H1 (cell line): ENCODE data around the gene TRPV6. TPM values are rescaled to one million over a fixed set of nuclear protein-coding genes. Genes with fewer than 3 reads are reported as not detected.

Source experiments
- CTCF ChIA-PET: fragments of 300-600 bp; sonication (Branson Sonifier 250); formaldehyde crosslinking; loops from one replicate; lab custom pipeline; 2021; ENCODE audit not compliant: partially characterized antibody; lab: Charles Lee
- POLR2A ChIA-PET: fragments of 300-600 bp; sonication (Branson Sonifier 250); formaldehyde crosslinking; loops from one replicate; lab custom pipeline; 2021; ENCODE audit warnings: inconsistent platforms; ENCODE audit not compliant: partially characterized antibody; lab: Charles Lee
- DNase-seq, 2 experiments: peaks; one replicate each; pipeline versions ENCODE4 v3.0.0 to v3.0.0-alpha.2; 2010 to 2022; ENCODE audit warnings: low spot score in 2 of 2, low read depth in 1 of 2, mixed read lengths in 1 of 2
- FAIRE-seq: peaks from 2 replicates; lab custom pipeline; 2011; peaks lifted over from hg19 to GRCh38; lab: Jason Lieb, UNC
- H2AFZ ChIP-seq: 2 replicates; pipeline ENCODE4 v1.8.1; 2012; ENCODE audit warnings: low read length, inconsistent platforms
- H2AK5ac ChIP-seq: 2 replicates; pipeline ENCODE4 v1.6.1; 2013; ENCODE audit warnings: low read depth, low read length
- H2BK120ac ChIP-seq: replicated peaks from 2 replicates; pipeline ENCODE3; 2013; ENCODE audit warnings: low read depth, low read length, inconsistent platforms
- H2BK12ac ChIP-seq: 2 replicates; pipeline ENCODE4 v1.6.1; 2013; ENCODE audit warnings: low read depth, low read length
- H2BK15ac ChIP-seq: 2 replicates; pipeline ENCODE4 v1.6.1; 2013; ENCODE audit warnings: low read length
- H2BK20ac ChIP-seq: 2 replicates; pipeline ENCODE4 v1.6.1; 2013; ENCODE audit warnings: low read length
- H2BK5ac ChIP-seq: 2 replicates; pipeline ENCODE4 v1.6.1; 2013; ENCODE audit warnings: low read depth, low read length
- H3K14ac ChIP-seq: 2 replicates; pipeline ENCODE4 v1.6.1; 2013; ENCODE audit warnings: inconsistent platforms; ENCODE audit not compliant: insufficient read length
- H3K18ac ChIP-seq: 2 replicates; pipeline ENCODE4 v1.6.1; 2013; ENCODE audit warnings: low read length; ENCODE audit errors: extremely low read depth
- H3K23ac ChIP-seq: 2 replicates; pipeline ENCODE4 v1.6.1; 2013; ENCODE audit warnings: inconsistent platforms; ENCODE audit not compliant: insufficient read length
- H3K23me2 ChIP-seq: 2 replicates; pipeline ENCODE4 v1.6.1; 2013; ENCODE audit warnings: low read depth, low read length
- H3K27ac ChIP-seq: 2 replicates; pipeline ENCODE4 v1.6.1; 2011; ENCODE audit warnings: low read depth, low read length, inconsistent platforms
- H3K27me3 ChIP-seq, 4 experiments: replicated peaks in 1 of 4; 1 replicate in 1 of 4; 2 replicates in 3 of 4; pipeline versions ENCODE4 v1.6.1 to v1.8.1; 2011 to 2013; ENCODE audit warnings: low read length in 3 of 4, mild to moderate bottlenecking in 3 of 4, inconsistent platforms in 2 of 4, mixed read lengths in 2 of 4, moderate library complexity in 1 of 4; ENCODE audit not compliant: control insufficient read depth in 3 of 4, insufficient read depth in 3 of 4; ENCODE audit errors: extremely low read depth in 1 of 4
- H3K36me3 ChIP-seq, 4 experiments: 2 replicates each; pipeline versions ENCODE4 v1.6.1 to v1.8.1; 2011 to 2013; ENCODE audit warnings: mild to moderate bottlenecking in 4 of 4, low read length in 3 of 4, moderate library complexity in 2 of 4, control low read depth in 1 of 4, inconsistent platforms in 1 of 4; ENCODE audit not compliant: insufficient read depth in 4 of 4, control insufficient read depth in 2 of 4
- H3K4ac ChIP-seq: replicated peaks from 2 replicates; pipeline ENCODE3; 2013; ENCODE audit warnings: low read length, low read depth, mixed read lengths, inconsistent platforms; ENCODE audit not compliant: insufficient read length
- H3K4me1 ChIP-seq, 4 experiments: replicated peaks in 1 of 4; 1 replicate in 1 of 4; 2 replicates in 3 of 4; pipeline versions ENCODE4 v1.6.1 to v1.8.1; 2011 to 2013; ENCODE audit warnings: low read length in 3 of 4, inconsistent platforms in 2 of 4, mixed read lengths in 1 of 4; ENCODE audit not compliant: insufficient read depth in 4 of 4, control insufficient read depth in 3 of 4
- H3K4me2 ChIP-seq, 2 experiments: 2 replicates each; pipeline versions ENCODE4 v1.6.1 to v1.8.1; 2011 to 2013; ENCODE audit warnings: low read depth in 2 of 2, low read length in 2 of 2, control low read depth in 1 of 2, inconsistent platforms in 1 of 2, mild to moderate bottlenecking in 1 of 2; ENCODE audit not compliant: insufficient read depth in 1 of 2
- H3K4me3 ChIP-seq, 4 experiments: fragments of 200-600, 300-600 bp in 1 of 4; sonication (generic), shearing (Covaris generic), sonication (Bioruptor Twin) in 1 of 4; 2 replicates each; pipeline versions ENCODE4 v1.5.1 to v1.8.1; 2011 to 2016; ENCODE audit warnings: low read length in 4 of 4, low read depth in 3 of 4, control low read depth in 2 of 4, inconsistent platforms in 2 of 4, mild to moderate bottlenecking in 2 of 4, mixed read lengths in 1 of 4, moderate library complexity in 1 of 4; ENCODE audit not compliant: insufficient read depth in 2 of 4; ENCODE audit errors: extremely low read depth in 1 of 4
- H3K56ac ChIP-seq: replicated peaks from 2 replicates; pipeline ENCODE3; 2013; ENCODE audit warnings: low read depth, mild to moderate bottlenecking, mixed read lengths, low read length, inconsistent platforms; ENCODE audit not compliant: insufficient read length
- H3K79me1 ChIP-seq: 2 replicates; pipeline ENCODE4 v1.6.1; 2013; ENCODE audit warnings: low read depth, low read length, control low read depth
- H3K79me2 ChIP-seq, 2 experiments: 2 replicates each; pipeline versions ENCODE4 v1.6.1 to v1.8.1; 2012 to 2013; ENCODE audit warnings: low read length in 2 of 2, mild to moderate bottlenecking in 2 of 2, inconsistent platforms in 1 of 2; ENCODE audit not compliant: insufficient read depth in 2 of 2, control insufficient read depth in 1 of 2
- H3K9ac ChIP-seq, 4 experiments: replicated peaks in 1 of 4; 1 replicate in 1 of 4; 2 replicates in 3 of 4; pipeline versions ENCODE4 v1.6.1 to v1.8.1; 2011 to 2013; ENCODE audit warnings: low read depth in 3 of 4, low read length in 3 of 4, control low read depth in 2 of 4, mild to moderate bottlenecking in 2 of 4, moderate library complexity in 2 of 4, inconsistent platforms in 1 of 4; ENCODE audit errors: extremely low read depth in 1 of 4
- H3K9me3 ChIP-seq, 2 experiments: 2 replicates each; pipeline versions ENCODE4 v1.6.1 to v1.8.1; 2012 to 2013; ENCODE audit warnings: mild to moderate bottlenecking in 2 of 2, moderate library complexity in 2 of 2, control low read depth in 1 of 2, inconsistent platforms in 1 of 2, low read depth in 1 of 2, low read length in 1 of 2, mixed read lengths in 1 of 2; ENCODE audit not compliant: insufficient read depth in 2 of 2
- H4K20me1 ChIP-seq, 2 experiments: replicated peaks in 1 of 2; 2 replicates each; pipeline versions ENCODE3 to v1.8.1; 2011 to 2013; ENCODE audit warnings: inconsistent platforms in 2 of 2, low read length in 2 of 2, mild to moderate bottlenecking in 1 of 2; ENCODE audit not compliant: insufficient read depth in 2 of 2, control insufficient read depth in 1 of 2
- H4K5ac ChIP-seq: 2 replicates; pipeline ENCODE4 v1.6.1; 2013; ENCODE audit warnings: low read length, low read depth, mixed read lengths, inconsistent platforms; ENCODE audit not compliant: insufficient read length
- H4K8ac ChIP-seq: 2 replicates; pipeline ENCODE4 v1.8.0; 2013; ENCODE audit warnings: mild to moderate bottlenecking, moderate library complexity, low read length, inconsistent platforms; ENCODE audit not compliant: insufficient read depth; ENCODE audit errors: extremely low read depth
- H4K91ac ChIP-seq: replicated peaks from 2 replicates; pipeline ENCODE3; 2013; ENCODE audit warnings: low read length, mixed read lengths, inconsistent platforms; ENCODE audit not compliant: insufficient read length
- EGR1 ChIP-seq: IDR thresholded peaks from 2 replicates; pipeline ENCODE4 v1.6.1; 2011; ENCODE audit warnings: low read depth, low read length, borderline replicate concordance
- NANOG ChIP-seq: IDR thresholded peaks from 2 replicates; pipeline ENCODE4 v1.6.1; 2011; ENCODE audit warnings: low read length, low read depth, mild to moderate bottlenecking, inconsistent platforms; ENCODE audit not compliant: insufficient read depth, poor library complexity, severe bottlenecking
- POLR2A ChIP-seq, 2 experiments: IDR thresholded peaks; 1 replicate in 1 of 2; 2 replicates in 1 of 2; pipeline ENCODE4 v1.6.1; 2011; ENCODE audit warnings: low read depth in 2 of 2, low read length in 2 of 2, mild to moderate bottlenecking in 2 of 2; ENCODE audit errors: control extremely low read depth in 1 of 2
- POLR2AphosphoS5 ChIP-seq: IDR thresholded peaks from 2 replicates; pipeline ENCODE4 v1.6.1; 2011; ENCODE audit warnings: low read depth, low read length
- SAP30 ChIP-seq: fragments of 300-600 bp; sonication (generic); IDR thresholded peaks from 2 replicates; pipeline ENCODE4 v1.7.1; 2012; ENCODE audit warnings: low read length, moderate library complexity, mild to moderate bottlenecking, inconsistent platforms; ENCODE audit not compliant: insufficient read depth, insufficient replicate concordance
- SP2 ChIP-seq: IDR thresholded peaks from 2 replicates; pipeline ENCODE4 v1.6.1; 2012; ENCODE audit warnings: mild to moderate bottlenecking, low read length, inconsistent platforms
- TAF1 ChIP-seq: IDR thresholded peaks from 2 replicates; pipeline ENCODE4 v1.6.1; 2011; ENCODE audit warnings: mild to moderate bottlenecking, low read depth, low read length
- WGBS, 2 experiments: shearing (Covaris generic) in 1 of 2; methylation state at CpG; one replicate each; pipeline versions ENCODE4 v1.1.6 to v1.1.7; 2013 to 2015; ENCODE audit warnings: low lambda C conversion rate in 2 of 2, mixed read lengths in 2 of 2, inconsistent platforms in 1 of 2, low coverage in 1 of 2, missing lambda C conversion rate in 1 of 2; ENCODE audit not compliant: insufficient replicate concordance in 2 of 2, insufficient coverage in 1 of 2, insufficient read length in 1 of 2; ENCODE audit errors: extremely low coverage in 1 of 2, missing lambda C conversion rate in 1 of 2; 5-methylcytosine and 5-hydroxymethylcytosine counted together
- polyA plus RNA-seq, 7 experiments: library from polyadenylated mRNA; depleted of rRNA in 3 of 7; stranded (reverse) in 5 of 7; unstranded in 2 of 7; fragments of >200 nt in 5 of 7; fragments of 200-250 nt in 2 of 7; gene quantifications; 1 replicate in 5 of 7; 2 replicates in 1 of 7; 4 replicates in 1 of 7; pipeline versions ENCODE4 v1.2.1 to v1.2.3, GENCODE V29; 2011 to 2013; ENCODE audit warnings: missing spikeins in 2 of 7, mixed read lengths in 2 of 7
- total RNA-seq: library from RNA; stranded (reverse); fragmentation: NEBNext Ultra II Directional; extraction: Animal tissue kit (Norgen Biotek cat#: 25700); gene quantifications from 2 replicates; pipeline ENCODE4 v1.2.1, GENCODE V29; 2021
- TF ChIP-seq, protein P1 (sequence below): IDR thresholded peaks from 2 replicates; pipeline ENCODE4 v1.6.1; 2012; ENCODE audit warnings: low read length, inconsistent platforms
- TF ChIP-seq, protein P2 (sequence below): IDR thresholded peaks from 2 replicates; pipeline ENCODE4 v1.6.1; 2012; ENCODE audit warnings: inconsistent platforms

The TRPV6 gene
- total and polyA plus RNA-seq, 2 of the 8 experiments (the other 6 are each of a cell fraction or from before 2014, with no cell fraction given) = 0.52 to 1.1 TPM

DNA sequence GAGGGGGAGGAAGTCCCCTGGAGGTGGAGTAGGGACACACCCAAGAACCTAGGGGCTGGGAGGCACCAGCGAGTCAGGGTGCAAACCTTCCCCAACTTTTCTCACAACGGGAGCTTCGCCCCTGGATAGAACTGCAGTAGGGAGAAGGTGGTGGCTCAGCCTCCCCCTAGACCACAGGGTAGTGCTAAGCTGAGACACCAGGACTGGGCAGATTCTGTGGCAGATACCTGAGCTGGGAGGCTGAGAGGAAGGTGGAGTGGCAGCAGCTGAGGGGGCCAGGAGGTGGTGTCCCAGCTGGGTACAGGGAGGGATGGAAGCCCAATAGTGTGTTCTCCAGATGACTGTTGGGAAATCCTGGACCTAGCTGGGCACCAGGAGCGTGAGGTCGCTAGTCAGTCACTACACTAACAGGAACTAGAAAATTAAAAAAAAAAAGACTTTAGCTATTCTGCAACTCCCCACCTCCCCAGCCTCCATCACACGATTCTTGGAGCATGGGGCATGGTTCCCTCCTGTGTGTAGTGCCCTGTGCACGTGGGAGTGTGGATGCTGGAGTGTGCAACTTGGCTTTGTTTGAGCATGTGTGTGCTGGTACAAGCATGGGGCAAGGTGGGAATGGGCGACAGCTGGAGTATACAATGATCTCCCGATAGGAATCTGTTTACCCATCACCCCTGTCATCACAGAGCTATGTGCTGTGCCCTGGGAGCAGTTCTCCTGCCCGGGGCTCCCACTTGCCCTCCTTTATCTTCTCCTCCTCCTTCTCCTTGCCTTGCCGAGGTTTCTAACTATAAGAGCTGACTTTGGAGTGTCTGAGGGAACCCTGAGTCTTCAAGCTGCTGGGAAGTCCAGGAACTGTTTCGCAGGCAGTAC lies 8.8 kb upstream of the TRPV6 start:
- ChIA-PET CTCF (interaction anchor here (0.6 to 8.2 kb wide), 13 partner anchors 14 to 1358 kb away, joined by 3 to 69 read pairs (median 5); partner anchors contain the start of gene LLCFC1), POLR2A (no interaction called here)
- no peak overlapping the region for H3K4ac ChIP-seq
- WGBS, 2 experiments = 85% methylated on average over 12 of the region's 12 CpGs; no CpG with 5 or more reads in 1 of the 2 experiments
- no peaks in the 10 kb centered on the region for H3K79me1 ChIP-seq
- no peak overlapping the region; the same call in 1 of the 2 replicates for H4K8ac ChIP-seq
- no peak overlapping the region for H2BK12ac ChIP-seq
- H3K56ac ChIP-seq = no peak overlapping the region
- H4K91ac ChIP-seq = no peak overlapping the region
- H2BK15ac ChIP-seq = no peak overlapping the region
- no peak overlapping the region for H3K4me3 ChIP-seq
- peaks cover 0 to 3% (median 0%) of the 10 kb centered on the region in 4 experiments; a peak in 1 of 7 replicates for H3K4me1 ChIP-seq
- no peak overlapping the region for H3K18ac ChIP-seq
- H3K14ac ChIP-seq = no peak overlapping the region
- H2BK120ac ChIP-seq = no peak overlapping the region
- no peak overlapping the region for H2BK5ac ChIP-seq
- peaks cover 6% of the 10 kb centered on the region; the same call in 1 of the 2 replicates for H3K23me2 ChIP-seq
- no peaks in the 10 kb centered on the region for H3K36me3 ChIP-seq
- no peaks in the 10 kb centered on the region; a peak in 1 of 7 replicates for H3K27me3 ChIP-seq
- peaks cover 0 to 7% of the 10 kb centered on the region in 2 experiments for H4K20me1 ChIP-seq
- no peaks in the 10 kb centered on the region for H3K9me3 ChIP-seq
- H2BK20ac ChIP-seq = no peak overlapping the region
- FAIRE-seq = no peak
- no peak overlapping the region for H3K4me2 ChIP-seq
- DNase-seq = no peak
- H3K27ac ChIP-seq = no peak overlapping the region
- H2AFZ ChIP-seq = no peak overlapping the region
- no peak overlapping the region for H3K9ac ChIP-seq
- H3K79me2 ChIP-seq = no peaks in the 10 kb centered on the region
- H3K23ac ChIP-seq = no peak overlapping the region
- no peak overlapping the region for H2AK5ac ChIP-seq
- H4K5ac ChIP-seq = no peak overlapping the region
- TF ChIP-seq NANOG (no peak), SP2 (no peak), POLR2AphosphoS5 (no peak), SAP30 (no peak), EGR1 (no peak), POLR2A (IDR thresholded peaks at IDR 0.05; ENCODE audit: control extremely low read depth in 1 of 2, low read depth in 2 of 2, low read length in 2 of 2) (no peak), TAF1 (no peak)
- TF ChIP-seq, protein P1, sequence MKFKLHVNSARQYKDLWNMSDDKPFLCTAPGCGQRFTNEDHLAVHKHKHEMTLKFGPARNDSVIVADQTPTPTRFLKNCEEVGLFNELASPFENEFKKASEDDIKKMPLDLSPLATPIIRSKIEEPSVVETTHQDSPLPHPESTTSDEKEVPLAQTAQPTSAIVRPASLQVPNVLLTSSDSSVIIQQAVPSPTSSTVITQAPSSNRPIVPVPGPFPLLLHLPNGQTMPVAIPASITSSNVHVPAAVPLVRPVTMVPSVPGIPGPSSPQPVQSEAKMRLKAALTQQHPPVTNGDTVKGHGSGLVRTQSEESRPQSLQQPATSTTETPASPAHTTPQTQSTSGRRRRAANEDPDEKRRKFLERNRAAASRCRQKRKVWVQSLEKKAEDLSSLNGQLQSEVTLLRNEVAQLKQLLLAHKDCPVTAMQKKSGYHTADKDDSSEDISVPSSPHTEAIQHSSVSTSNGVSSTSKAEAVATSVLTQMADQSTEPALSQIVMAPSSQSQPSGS = no peak
- TF ChIP-seq, protein P2, sequence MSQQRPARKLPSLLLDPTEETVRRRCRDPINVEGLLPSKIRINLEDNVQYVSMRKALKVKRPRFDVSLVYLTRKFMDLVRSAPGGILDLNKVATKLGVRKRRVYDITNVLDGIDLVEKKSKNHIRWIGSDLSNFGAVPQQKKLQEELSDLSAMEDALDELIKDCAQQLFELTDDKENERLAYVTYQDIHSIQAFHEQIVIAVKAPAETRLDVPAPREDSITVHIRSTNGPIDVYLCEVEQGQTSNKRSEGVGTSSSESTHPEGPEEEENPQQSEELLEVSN = no peak
